Naive B cell (primary cell): ENCODE results near the gene DISP1. TPM values are rescaled to one million over a fixed set of nuclear protein-coding genes. Genes with fewer than 3 reads are reported as not detected.
"Not testable (repeated sequence)": the region's sequence is repeated elsewhere in the genome, so short reads cannot be mapped to it uniquely, and the experiment has no call there.

Experiments
- ATAC-seq, 2 donors: fragments of 150-1000 bp; cut with Tn5 transposase; 2 replicates each; pipeline ENCODE4 v1.10.0; 2021; ENCODE audit warnings: low read depth in 2 of 2, mild to moderate bottlenecking in 2 of 2, moderate library complexity in 2 of 2
- DNase-seq: peaks from one replicate; pipeline ENCODE4 v3.0.0; 2022
- H3K27ac Mint-ChIP-seq, 6 donors: one replicate each; pipeline ENCODE4 v1.8.0; 2020 to 2022; ENCODE audit warnings: mild to moderate bottlenecking in 6 of 6, mixed read lengths in 6 of 6, moderate library complexity in 5 of 6, inconsistent platforms in 2 of 6
- H3K27me3 Mint-ChIP-seq, 3 donors: one replicate each; pipeline ENCODE4 v1.8.0; 2021 to 2022; ENCODE audit warnings: mixed read lengths in 3 of 3, mild to moderate bottlenecking in 1 of 3
- H3K36me3 Mint-ChIP-seq, 2 donors: one replicate each; pipeline ENCODE4 v1.8.0; 2020 to 2022; ENCODE audit warnings: mixed read lengths in 2 of 2, inconsistent platforms in 1 of 2, mild to moderate bottlenecking in 1 of 2
- H3K4me1 Mint-ChIP-seq, 3 donors: one replicate each; pipeline ENCODE4 v1.8.0; 2020 to 2022; ENCODE audit warnings: mixed read lengths in 3 of 3, inconsistent platforms in 1 of 3, mild to moderate bottlenecking in 1 of 3, moderate library complexity in 1 of 3
- H3K4me3 Mint-ChIP-seq, 8 donors: one replicate each; pipeline ENCODE4 v1.8.0; 2020 to 2022; ENCODE audit warnings: mild to moderate bottlenecking in 8 of 8, mixed read lengths in 8 of 8, moderate library complexity in 8 of 8, inconsistent platforms in 2 of 8
- H3K9me3 Mint-ChIP-seq, 7 donors: one replicate each; pipeline ENCODE4 v1.8.0; 2020 to 2022; ENCODE audit warnings: mixed read lengths in 7 of 7, mild to moderate bottlenecking in 5 of 7, inconsistent platforms in 2 of 7, moderate library complexity in 1 of 7
- polyA plus RNA-seq, 6 donors: library from polyadenylated mRNA; unstranded; fragments of 300-500 nt; fragmentation: Illumina TruSeq; gene quantifications; one replicate each; pipeline ENCODE4 v1.2.3, GENCODE V29; 2021; ENCODE audit warnings: low read depth in 6 of 6

DISP1 gene
- polyA plus RNA-seq, 6 donors from 2014 or later = 3.4 to 8.4 (median 5.8) TPM

DNA sequence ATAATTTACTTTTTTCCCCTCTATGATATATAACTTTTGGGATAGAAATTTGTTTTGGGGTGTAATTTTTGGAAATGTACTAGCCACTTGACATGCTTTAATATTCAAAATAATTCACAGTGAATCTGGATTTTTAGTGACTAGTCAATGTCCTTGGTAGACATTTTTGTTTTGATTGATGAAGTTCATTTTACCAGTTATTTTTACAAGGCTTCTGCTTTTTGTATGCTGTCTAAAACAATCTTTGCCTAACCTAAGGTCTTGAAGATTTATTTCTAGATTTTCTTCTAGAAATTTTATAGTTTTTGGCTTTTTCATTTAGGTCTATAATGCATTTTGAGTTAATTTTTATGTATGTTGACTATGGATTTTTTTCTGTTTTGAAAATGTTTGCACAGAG, 30.9 kb downstream of the DISP1 start:
- DNase-seq (no peak), ATAC-seq (no peak)
- H3K27ac Mint-ChIP-seq = no peak overlapping the region
- no peaks in the 10 kb centered on the region for H3K27me3 Mint-ChIP-seq
- H3K4me1 Mint-ChIP-seq = peaks cover 0 to 13% (median 4%) of the 10 kb centered on the region in 3 donors
- H3K36me3 Mint-ChIP-seq = no peaks in the 10 kb centered on the region
- H3K9me3 Mint-ChIP-seq = no peaks in the 10 kb centered on the region
- no peak overlapping the region for H3K4me3 Mint-ChIP-seq

DNA sequence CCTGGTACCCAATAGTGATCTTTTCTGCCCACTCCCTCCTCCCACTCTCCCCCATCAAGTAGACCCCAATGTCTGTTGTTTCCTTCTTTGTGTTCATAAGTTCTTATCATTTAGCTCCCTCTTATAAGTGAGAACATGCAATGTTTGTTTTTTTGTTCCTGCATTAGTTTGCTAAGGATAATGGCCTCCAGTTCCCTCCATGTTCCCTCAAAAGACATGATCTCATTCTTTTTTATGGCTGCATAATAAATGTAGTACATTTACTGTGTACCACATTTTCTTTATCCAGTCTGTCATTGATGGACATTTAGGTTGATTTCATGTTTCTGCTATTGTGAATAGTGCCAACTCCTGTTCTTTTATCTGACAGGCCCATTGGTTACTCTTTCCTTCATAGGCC, 35.7 kb downstream of the DISP1 start:
- peak overlapping the region in 1 of 6 donors; percentile 32 for H3K27ac Mint-ChIP-seq
- not testable (repeated sequence) for H3K4me1 Mint-ChIP-seq, H3K9me3 Mint-ChIP-seq, H3K27me3 Mint-ChIP-seq, ATAC-seq, H3K4me3 Mint-ChIP-seq, H3K36me3 Mint-ChIP-seq, DNase-seq

DNA sequence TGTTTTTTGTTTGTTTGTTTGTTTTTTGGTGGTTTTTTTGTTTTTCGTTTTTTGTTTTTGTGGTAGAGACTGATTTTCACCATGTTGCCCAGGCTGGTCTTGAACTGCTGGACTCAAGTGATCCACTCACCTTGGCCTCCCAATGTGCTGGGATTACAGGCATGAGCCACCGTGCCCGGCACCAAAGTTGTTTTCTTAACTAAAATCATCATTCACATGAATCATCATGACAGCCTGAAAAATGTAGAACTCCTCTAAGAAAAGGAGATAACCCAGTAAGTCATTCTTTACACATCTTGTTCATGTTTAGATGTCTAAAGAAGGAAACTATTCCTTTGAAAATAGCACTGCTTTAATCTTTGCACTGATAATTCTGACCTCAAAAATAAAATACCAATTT, 37.5 kb downstream of the DISP1 start:
- ATAC-seq (no peak), DNase-seq (no peak)
- no peak overlapping the region for H3K4me3 Mint-ChIP-seq
- no peaks in the 10 kb centered on the region for H3K27me3 Mint-ChIP-seq
- peaks cover 0 to 5% (median 4%) of the 10 kb centered on the region in 7 donors for H3K9me3 Mint-ChIP-seq
- H3K4me1 Mint-ChIP-seq = no peaks in the 10 kb centered on the region
- no peak overlapping the region for H3K27ac Mint-ChIP-seq
- H3K36me3 Mint-ChIP-seq = peaks cover 7 to 14% of the 10 kb centered on the region in 2 donors

DNA sequence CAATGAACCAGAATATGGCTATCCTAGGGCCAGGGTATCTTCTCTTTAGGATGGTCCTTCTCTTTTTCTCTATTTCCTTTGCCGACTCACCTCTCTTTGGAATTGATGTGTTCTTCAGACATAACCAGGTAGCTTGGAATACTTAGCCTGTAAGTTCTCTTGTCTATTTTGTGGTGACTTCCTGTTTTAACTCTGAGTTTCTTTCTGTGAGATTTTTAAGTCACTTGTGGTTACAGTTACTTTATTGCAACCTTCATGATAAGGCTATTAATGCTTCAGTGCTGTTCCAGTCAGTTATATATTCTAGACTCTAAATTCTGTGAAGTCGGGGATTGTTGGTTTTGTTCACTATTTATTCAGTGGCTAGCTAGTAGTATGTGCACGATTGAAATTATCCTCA, 46.2 kb downstream of the DISP1 start:
- peak overlapping the region in 4 of 6 donors; percentile 0 to 44 (median 4) for H3K27ac Mint-ChIP-seq
- peaks cover 10% of the 10 kb centered on the region in 2 donors for H3K36me3 Mint-ChIP-seq
- DNase-seq (no peak), ATAC-seq (peak in 1 of 2 donors; percentile 30)
- H3K4me3 Mint-ChIP-seq = peak overlapping the region in 1 of 8 donors; percentile 30
- no peaks in the 10 kb centered on the region for H3K27me3 Mint-ChIP-seq
- peaks cover 0 to 21% (median 10%) of the 10 kb centered on the region in 7 donors for H3K9me3 Mint-ChIP-seq
- H3K4me1 Mint-ChIP-seq = peaks cover 9 to 16% (median 11%) of the 10 kb centered on the region in 3 donors

Other genes starting within 250 kb of the DISP1 start
- gene TAF1A, start 225.1 kb upstream of the DISP1 start, polyA plus RNA-seq = 10 to 100 TPM in 5 of 6 donors, 1 to 10 TPM in 1; 4.5 to 23.0 (median 15.1) TPM
- 10 to 100 TPM; 32.0 to 76.7 (median 53.0) TPM for gene MIA3, start 196.9 kb upstream of the DISP1 start, polyA plus RNA-seq
- 100 to 1,000 TPM in 2 of 6 donors, 10 to 100 TPM in 4; 78.6 to 104 (median 82.1) TPM for gene AIDA, start 102.5 kb upstream of the DISP1 start, polyA plus RNA-seq
- gene BROX, start 102.5 kb upstream of the DISP1 start, polyA plus RNA-seq = 10 to 100 TPM; 12.1 to 19.0 (median 14.7) TPM
- 100 to 1,000 TPM in 2 of 6 donors, 10 to 100 TPM in 4; 38.4 to 120 (median 66.8) TPM for gene FAM177B, start 77.8 kb upstream of the DISP1 start, polyA plus RNA-seq